GM12878 (cell line): Measurements from ENCODE around the gene EGFR. TPM values are rescaled to one million over a fixed set of nuclear protein-coding genes. Genes with fewer than 3 reads are reported as not detected.

Experiments used
- ATAC-seq: fragments of 200-7000 bp; cut with Tn5 transposase; 3 replicates; pipeline ENCODE4 v1.9.1; 2020; ENCODE audit warnings: mild to moderate bottlenecking, moderate library complexity
- BruUV-seq: library from RNA; stranded (reverse); fragments of 400-500 nt; replicated peaks from 2 replicates; lab custom pipeline; 2021; lab: Mats Ljungman, UMichigan
- CTCF ChIA-PET: fragments of 300-600 bp; sonication (Branson Sonifier 250); formaldehyde crosslinking; extraction: SDS; loops from one replicate; lab custom pipeline; 2021; ENCODE audit warnings: inconsistent platforms; lab: Yijun Ruan, JAX
- POLR2A ChIA-PET: fragments of 350-600 bp; formaldehyde crosslinking; extraction: SDS; loops from one replicate; lab custom pipeline; 2021; ENCODE audit warnings: inconsistent platforms; lab: Charles Lee
- RAD21 ChIA-PET: fragments of 300-600 bp; sonication (Branson Sonifier 250); formaldehyde crosslinking; loops from one replicate; lab custom pipeline; 2023; ENCODE audit warnings: antibody characterized with exemption; ENCODE audit not compliant: unreplicated experiment; lab: Charles Lee
- SMC1A ChIA-PET: fragments of 300-600 bp; sonication (Branson Sonifier 250); formaldehyde crosslinking; loops from one replicate; lab custom pipeline; 2023; ENCODE audit not compliant: unreplicated experiment, uncharacterized antibody; lab: Charles Lee
- DNase-seq: peaks from one replicate; pipeline ENCODE4 v3.0.0-alpha.2; 2011; ENCODE audit warnings: low read depth, low spot score
- FAIRE-seq: peaks from 3 replicates; lab custom pipeline; 2011; peaks lifted over from hg19 to GRCh38; lab: Jason Lieb, UNC
- H2AFZ ChIP-seq: 2 replicates; pipeline ENCODE4 v1.6.0; 2011; ENCODE audit warnings: low read depth, low read length, control low read depth; ENCODE audit not compliant: control insufficient read depth
- H3K27ac ChIP-seq: 2 replicates; pipeline ENCODE4 v1.5.1; 2011; ENCODE audit warnings: control low read depth; ENCODE audit not compliant: control insufficient read depth, insufficient read depth
- H3K27me3 ChIP-seq, 2 experiments: replicated peaks in 1 of 2; 2 replicates each; pipeline versions ENCODE4 v1.6.0 to v1.6.1; 2011; ENCODE audit warnings: low read length in 1 of 2; ENCODE audit not compliant: control insufficient read depth in 2 of 2, insufficient read depth in 2 of 2
- H3K36me3 ChIP-seq, 2 experiments: 2 replicates each; pipeline ENCODE4 v1.5.1; 2011; ENCODE audit warnings: low read length in 1 of 2; ENCODE audit not compliant: control insufficient read depth in 2 of 2, insufficient read depth in 2 of 2
- H3K4me1 ChIP-seq: 2 replicates; pipeline ENCODE4 v1.6.1; 2011; ENCODE audit warnings: mild to moderate bottlenecking, low read length, moderate library complexity, mixed read lengths; ENCODE audit not compliant: control insufficient read depth, insufficient read depth
- H3K4me2 ChIP-seq: 2 replicates; pipeline ENCODE4 v1.6.0; 2011; ENCODE audit warnings: control low read depth; ENCODE audit not compliant: control insufficient read depth, insufficient read depth
- H3K4me3 ChIP-seq: fragments of 200-600 bp; sonication (generic); 2 replicates; pipeline ENCODE4 v1.5.1; 2016
- H3K79me2 ChIP-seq: 2 replicates; pipeline ENCODE4 v1.6.0; 2011; ENCODE audit warnings: low read length; ENCODE audit not compliant: control insufficient read depth, insufficient read depth
- H3K9ac ChIP-seq: 2 replicates; pipeline ENCODE4 v1.8.0; 2011; ENCODE audit warnings: low read length, control low read depth, mixed read lengths; ENCODE audit not compliant: control insufficient read depth, insufficient read depth
- H3K9me3 ChIP-seq: replicated peaks from 3 replicates; pipeline ENCODE4 v1.5.1; 2011; ENCODE audit warnings: mild to moderate bottlenecking, low read length; ENCODE audit not compliant: control insufficient read depth, insufficient read depth
- H4K20me1 ChIP-seq: 2 replicates; pipeline ENCODE4 v1.6.0; 2011; ENCODE audit not compliant: control insufficient read depth, insufficient read depth
- BACH1 ChIP-seq: fragments of 450-650 bp; IDR thresholded peaks from 2 replicates; pipeline ENCODE4 v1.6.1; 2017; ENCODE audit warnings: mild to moderate bottlenecking, borderline replicate concordance
- CBX3 ChIP-seq: fragments of 200-600 bp; sonication (generic); IDR thresholded peaks from 2 replicates; pipeline ENCODE4 v1.6.1; 2016; ENCODE audit warnings: low read depth, borderline replicate concordance
- NFXL1 ChIP-seq: fragments of 450-650 bp; IDR thresholded peaks from 2 replicates; pipeline ENCODE4 v1.6.1; 2017; ENCODE audit warnings: antibody characterized with exemption, mild to moderate bottlenecking, borderline replicate concordance
- WRNIP1 ChIP-seq: IDR thresholded peaks from 2 replicates; pipeline ENCODE4 v1.6.1; 2011; ENCODE audit warnings: low read depth, low read length, improper control_type of control experiment, borderline replicate concordance
- WGBS: methylation state at CpG from one replicate; pipeline ENCODE4 v1.1.6; 2016; ENCODE audit warnings: low lambda C conversion rate; ENCODE audit not compliant: insufficient replicate concordance, insufficient coverage; ENCODE audit errors: missing lambda C conversion rate; 5-methylcytosine and 5-hydroxymethylcytosine counted together
- in situ Hi-C: fragments of 300-500 bp; cut with MboI; formaldehyde crosslinking; loops from 9 replicates; pipeline ENCODE4 v1.14.3; 2018; ENCODE audit warnings: mixed read lengths
- intact Hi-C: fragments of 100-400 bp; cut with micrococcal nuclease; formaldehyde crosslinking; loops from one replicate; pipeline ENCODE4 v1.14.2; 2022; ENCODE audit not compliant: unreplicated experiment
- polyA plus RNA-seq, 11 experiments: library from polyadenylated mRNA; depleted of rRNA in 4 of 11; unstranded in 6 of 11; stranded (reverse) in 5 of 11; fragments of >200 nt; fragmentation: Nextera tagmentation in 4 of 11; fragmentation: Illumina TruSeq in 1 of 11; extraction: Ambion mirVana in 4 of 11; extraction: Trizol in 1 of 11; gene quantifications; 1 replicate in 1 of 11; 2 replicates in 10 of 11; pipeline versions ENCODE4 v1.2.1 to v1.2.3, GENCODE V29; 2011 to 2016; ENCODE audit warnings: inconsistent platforms in 2 of 11, missing spikeins in 2 of 11, low read depth in 1 of 11
- total RNA-seq, 4 experiments: library from RNA; depleted of rRNA in 3 of 4; stranded (reverse); fragments of >200 nt in 3 of 4; fragmentation: Illumina TruSeq in 1 of 4; extraction: Trizol in 1 of 4; gene quantifications; 2 replicates each; pipeline versions ENCODE4 v1.2.1 to v1.2.3, GENCODE V29; 2013 to 2021
- TF ChIP-seq, protein P1 (sequence below): IDR thresholded peaks from 2 replicates; pipeline ENCODE4 v1.6.1; 2012; ENCODE audit warnings: low read length, inconsistent platforms

Gene EGFR
- total and polyA plus RNA-seq, 10 of the 15 experiments (the other 5 are each of a cell fraction or from before 2014, with no cell fraction given), result 0.01 to 0.31 TPM; not detected in 8

DNA sequence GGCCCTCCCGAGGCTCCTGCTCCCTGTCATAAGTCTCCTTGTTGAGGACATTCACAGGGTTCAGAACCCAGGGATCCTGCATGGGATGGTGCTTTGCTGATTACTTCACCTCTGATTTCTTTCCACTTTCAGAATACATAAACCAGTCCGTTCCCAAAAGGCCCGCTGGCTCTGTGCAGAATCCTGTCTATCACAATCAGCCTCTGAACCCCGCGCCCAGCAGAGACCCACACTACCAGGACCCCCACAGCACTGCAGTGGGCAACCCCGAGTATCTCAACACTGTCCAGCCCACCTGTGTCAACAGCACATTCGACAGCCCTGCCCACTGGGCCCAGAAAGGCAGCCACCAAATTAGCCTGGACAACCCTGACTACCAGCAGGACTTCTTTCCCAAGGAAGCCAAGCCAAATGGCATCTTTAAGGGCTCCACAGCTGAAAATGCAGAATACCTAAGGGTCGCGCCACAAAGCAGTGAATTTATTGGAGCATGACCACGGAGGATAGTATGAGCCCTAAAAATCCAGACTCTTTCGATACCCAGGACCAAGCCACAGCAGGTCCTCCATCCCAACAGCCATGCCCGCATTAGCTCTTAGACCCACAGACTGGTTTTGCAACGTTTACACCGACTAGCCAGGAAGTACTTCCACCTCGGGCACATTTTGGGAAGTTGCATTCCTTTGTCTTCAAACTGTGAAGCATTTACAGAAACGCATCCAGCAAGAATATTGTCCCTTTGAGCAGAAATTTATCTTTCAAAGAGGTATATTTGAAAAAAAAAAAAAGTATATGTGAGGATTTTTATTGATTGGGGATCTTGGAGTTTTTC is 186.5 kb downstream of the EGFR start:
- Histone ChIP-seq H3K9me3 (no peaks in the 10 kb centered on the region), H3K27ac (no peak overlapping the region), H3K27me3 (no peaks in the 10 kb centered on the region), H3K36me3 (no peaks in the 10 kb centered on the region), H4K20me1 (no peaks in the 10 kb centered on the region), H3K9ac (no peak overlapping the region)
- CTCF ChIA-PET, result interaction anchor here (0.7 kb wide), 1 partner anchor 369 kb away, joined by 4 read pairs; no protein-coding TSS in a partner anchor
- no TSS peak for BruUV-seq
- TF ChIP-seq NFXL1, result no peak
- no peak for TF ChIP-seq WRNIP1
- TF ChIP-seq CBX3, result no peak
- TF ChIP-seq BACH1, result no peak
- TF ChIP-seq, protein P1, sequence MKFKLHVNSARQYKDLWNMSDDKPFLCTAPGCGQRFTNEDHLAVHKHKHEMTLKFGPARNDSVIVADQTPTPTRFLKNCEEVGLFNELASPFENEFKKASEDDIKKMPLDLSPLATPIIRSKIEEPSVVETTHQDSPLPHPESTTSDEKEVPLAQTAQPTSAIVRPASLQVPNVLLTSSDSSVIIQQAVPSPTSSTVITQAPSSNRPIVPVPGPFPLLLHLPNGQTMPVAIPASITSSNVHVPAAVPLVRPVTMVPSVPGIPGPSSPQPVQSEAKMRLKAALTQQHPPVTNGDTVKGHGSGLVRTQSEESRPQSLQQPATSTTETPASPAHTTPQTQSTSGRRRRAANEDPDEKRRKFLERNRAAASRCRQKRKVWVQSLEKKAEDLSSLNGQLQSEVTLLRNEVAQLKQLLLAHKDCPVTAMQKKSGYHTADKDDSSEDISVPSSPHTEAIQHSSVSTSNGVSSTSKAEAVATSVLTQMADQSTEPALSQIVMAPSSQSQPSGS, result no peak
- TF ChIP-seq, all 136 proteins: peak for 0
- Histone ChIP-seq H3K4me2 (no peak overlapping the region), H3K4me3 (no peak overlapping the region), H3K79me2 (no peaks in the 10 kb centered on the region), H3K4me1 (no peaks in the 10 kb centered on the region), H2AFZ (no peak overlapping the region)
- intact Hi-C loops, result no loop called here
- FAIRE-seq, result no peak
- ChIA-PET POLR2A (no interaction called here), RAD21 (no interaction called here), SMC1A (no interaction called here)
- DNase-seq, result no peak
- in situ Hi-C loops, result no loop called here
- ATAC-seq, result no peak
- 60% methylated on average over 16 of the region's 16 CpGs for WGBS
